PC-9 (cell line): Measurements from ENCODE around the gene RASL12.

Experiments
- CTCF ChIP-seq: fragments of 200-600 bp; sonication (generic); conservative IDR thresholded peaks from 2 replicates; pipeline ENCODE4 v1.6.1; 2017; ENCODE audit warnings: mixed run types, antibody characterized with exemption, mild to moderate bottlenecking, moderate library complexity
- EZH2 ChIP-seq: fragments of 200-600 bp; sonication (generic); IDR thresholded peaks from 2 replicates; pipeline ENCODE4 v1.8.0; 2017; ENCODE audit warnings: antibody characterized with exemption, low read depth

DNA sequence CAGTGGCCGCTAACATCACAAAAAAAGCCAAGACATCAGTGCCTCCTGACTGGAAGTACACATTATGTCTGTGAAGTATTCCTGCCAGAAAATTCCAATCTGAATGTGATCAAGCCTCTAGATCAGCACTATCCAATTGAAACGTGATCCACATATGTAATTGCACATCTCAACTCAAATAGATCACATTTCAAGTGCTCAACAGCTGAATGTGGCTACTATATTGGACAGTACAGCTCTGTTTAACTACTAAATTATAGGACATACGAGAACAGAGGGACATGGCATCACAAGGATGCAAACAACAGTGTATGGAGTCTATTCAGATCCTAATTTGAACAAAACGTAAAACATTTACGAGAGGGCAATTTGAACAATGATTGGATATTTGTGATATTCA lies 47.8 kb upstream of the RASL12 start:
- TF ChIP-seq EZH2: no peak
- TF ChIP-seq CTCF: no peak
